Uterus (tissue), 4 donors: ENCODE data around the gene DPP8. TPM values are rescaled to one million over a fixed set of nuclear protein-coding genes. Genes with fewer than 3 reads are reported as not detected.

Experiments used
- DNase-seq, 2 donors: peaks; one replicate each; pipeline ENCODE4 v3.0.0-alpha.2; 2019 to 2020
- H3K27ac ChIP-seq, 2 donors: fragments of 200-600 bp; sonication (generic); 1 replicate in 1 of 2; 2 replicates in 1 of 2; pipeline ENCODE4 v1.5.1; 2016 to 2018
- H3K27me3 ChIP-seq, 2 donors: fragments of 200-600 bp; sonication (generic); one replicate each; pipeline ENCODE4 v1.5.1; 2018 to 2019; ENCODE audit warnings: control low read depth in 1 of 2
- H3K36me3 ChIP-seq, 2 donors: fragments of 200-600 bp; sonication (generic); one replicate each; pipeline ENCODE4 v1.5.1; 2019; ENCODE audit warnings: control low read depth in 1 of 2
- H3K4me1 ChIP-seq, 2 donors: fragments of 200-600 bp; sonication (generic); one replicate each; pipeline ENCODE4 v1.5.1; 2018 to 2019; ENCODE audit warnings: control low read depth in 1 of 2
- H3K4me3 ChIP-seq, 2 donors: fragments of 200-600 bp; sonication (generic); 1 replicate in 1 of 2; 2 replicates in 1 of 2; pipeline ENCODE4 v1.5.1; 2018 to 2019; ENCODE audit warnings: mild to moderate bottlenecking in 1 of 2
- H3K9me3 ChIP-seq, 2 donors: fragments of 200-600 bp; sonication (generic); one replicate each; pipeline ENCODE4 v1.5.1; 2019; ENCODE audit warnings: control low read depth in 1 of 2
- POLR2A ChIP-seq, 2 donors: fragments of 450-650 bp; IDR thresholded peaks; one replicate each; pipeline ENCODE4 v1.6.1; 2016; ENCODE audit warnings: antibody characterized with exemption in 2 of 2, mild to moderate bottlenecking in 1 of 2, moderate library complexity in 1 of 2
- intact Hi-C: fragments of 100-400 bp; cut with DNase I; formaldehyde crosslinking; loops from one replicate; pipeline ENCODE4 v1.15.1; 2023; ENCODE audit warnings: low total_unique reads
- small RNA-seq: library from RNA; depleted of rRNA; stranded (forward); fragments of <200 nt; gene quantifications from one replicate; pipeline ENCODE3, GENCODE V24; 2016
- total RNA-seq, 4 donors: library from RNA; depleted of rRNA in 3 of 4; stranded (reverse); fragments of >200 nt in 3 of 4; gene quantifications; one replicate each; pipeline versions ENCODE4 v1.1.0 to v1.2.4, GENCODE V29; 2014 to 2023
- TF ChIP-seq, protein P1 (sequence below), 4 experiments: fragments of 200-600 bp in 2 of 4; fragments of 450-650 bp in 2 of 4; sonication (generic) in 2 of 4; IDR thresholded peaks; one replicate each; pipeline ENCODE4 v1.5.1; 2016 to 2019; ENCODE audit warnings: antibody characterized with exemption in 4 of 4, mild to moderate bottlenecking in 2 of 4, moderate library complexity in 1 of 4
- donor health status: DM: yes; HTN: yes; CAD: no.

DPP8 gene
- total RNA-seq, 4 donors from 2014 or later: 19.4 to 76.1 (median 36.8) TPM

GRCh38 chr15:65395567-65396202 is 121.8 kb downstream of the DPP8 start:
- DNase-seq: no peak
- intact Hi-C loops: no loop called here
- no peak for TF ChIP-seq POLR2A (IDR thresholded peaks at IDR 0.05)
- TF ChIP-seq, protein P1, sequence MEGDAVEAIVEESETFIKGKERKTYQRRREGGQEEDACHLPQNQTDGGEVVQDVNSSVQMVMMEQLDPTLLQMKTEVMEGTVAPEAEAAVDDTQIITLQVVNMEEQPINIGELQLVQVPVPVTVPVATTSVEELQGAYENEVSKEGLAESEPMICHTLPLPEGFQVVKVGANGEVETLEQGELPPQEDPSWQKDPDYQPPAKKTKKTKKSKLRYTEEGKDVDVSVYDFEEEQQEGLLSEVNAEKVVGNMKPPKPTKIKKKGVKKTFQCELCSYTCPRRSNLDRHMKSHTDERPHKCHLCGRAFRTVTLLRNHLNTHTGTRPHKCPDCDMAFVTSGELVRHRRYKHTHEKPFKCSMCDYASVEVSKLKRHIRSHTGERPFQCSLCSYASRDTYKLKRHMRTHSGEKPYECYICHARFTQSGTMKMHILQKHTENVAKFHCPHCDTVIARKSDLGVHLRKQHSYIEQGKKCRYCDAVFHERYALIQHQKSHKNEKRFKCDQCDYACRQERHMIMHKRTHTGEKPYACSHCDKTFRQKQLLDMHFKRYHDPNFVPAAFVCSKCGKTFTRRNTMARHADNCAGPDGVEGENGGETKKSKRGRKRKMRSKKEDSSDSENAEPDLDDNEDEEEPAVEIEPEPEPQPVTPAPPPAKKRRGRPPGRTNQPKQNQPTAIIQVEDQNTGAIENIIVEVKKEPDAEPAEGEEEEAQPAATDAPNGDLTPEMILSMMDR (IDR thresholded peaks at IDR 0.05): no peak
- Histone ChIP-seq H3K27me3 (no peaks in the 10 kb centered on the region), H3K9me3 (no peaks in the 10 kb centered on the region), H3K27ac (no peak overlapping the region), H3K4me1 (no peaks in the 10 kb centered on the region), H3K36me3 (no peaks in the 10 kb centered on the region), H3K4me3 (no peak overlapping the region)

DNA sequence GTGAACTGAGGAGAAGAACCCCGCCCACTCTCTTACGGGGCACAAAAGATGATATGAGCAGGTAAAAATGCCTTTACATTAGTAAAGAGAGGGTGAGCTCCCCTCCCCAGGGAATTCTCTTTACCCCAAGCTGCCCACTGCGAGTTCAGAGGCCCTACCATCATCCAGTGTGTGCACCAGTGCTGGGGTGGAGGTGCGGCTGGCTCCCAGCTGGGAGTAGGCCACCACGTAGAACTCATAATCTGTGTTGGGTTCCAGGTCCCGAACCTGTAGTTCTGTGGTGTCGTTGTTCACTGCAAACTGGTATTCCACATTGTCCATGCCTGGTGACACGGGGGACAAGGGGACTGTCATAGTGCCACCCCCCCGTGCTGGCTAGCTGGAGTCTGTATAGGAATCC is 122.6 kb downstream of the DPP8 start:
- no peaks in the 10 kb centered on the region for H3K27me3 ChIP-seq
- no peak overlapping the region for H3K27ac ChIP-seq

GRCh38 chr15:65394280-65394789 is 123.2 kb downstream of the DPP8 start:
- no peak for DNase-seq
- H3K27me3 ChIP-seq: no peaks in the 10 kb centered on the region
- TF ChIP-seq, protein P1 (IDR thresholded peaks at IDR 0.05): no peak

More for the DNA sequence above, 122.6 kb downstream of the DPP8 start:
- no peak for TF ChIP-seq POLR2A (IDR thresholded peaks at IDR 0.05)
- TF ChIP-seq, protein P1 (IDR thresholded peaks at IDR 0.05): no peak
- DNase-seq: no peak
- Histone ChIP-seq H3K36me3 (no peaks in the 10 kb centered on the region), H3K4me3 (no peak overlapping the region), H3K4me1 (no peaks in the 10 kb centered on the region), H3K9me3 (no peaks in the 10 kb centered on the region)
- intact Hi-C loops: no loop called here

GRCh38 chr15:65393557-65393956 is 123.9 kb downstream of the DPP8 start:
- no peak overlapping the region for H3K4me3 ChIP-seq
- TF ChIP-seq, protein P1 (IDR thresholded peaks at IDR 0.05): no peak
- TF ChIP-seq POLR2A (IDR thresholded peaks at IDR 0.05): no peak
- no peak for DNase-seq
- no peaks in the 10 kb centered on the region for H3K36me3 ChIP-seq
- intact Hi-C loops: no loop called here
- H3K4me1 ChIP-seq: no peaks in the 10 kb centered on the region
- H3K9me3 ChIP-seq: no peaks in the 10 kb centered on the region
- no peaks in the 10 kb centered on the region for H3K27me3 ChIP-seq
- H3K27ac ChIP-seq: no peak overlapping the region

More at GRCh38 chr15:65394280-65394789, 123.2 kb downstream of the DPP8 start:
- intact Hi-C loops: no loop called here
- H3K27ac ChIP-seq: no peak overlapping the region
- no peaks in the 10 kb centered on the region for H3K36me3 ChIP-seq
- H3K9me3 ChIP-seq: no peaks in the 10 kb centered on the region
- H3K4me1 ChIP-seq: no peaks in the 10 kb centered on the region
- no peak overlapping the region for H3K4me3 ChIP-seq

GRCh38 chr15:65393091-65393490 is 124.4 kb downstream of the DPP8 start:
- DNase-seq: no peak

More at GRCh38 chr15:65393091-65393490, 124.4 kb downstream of the DPP8 start:
- TF ChIP-seq POLR2A (IDR thresholded peaks at IDR 0.05): no peak
- TF ChIP-seq, protein P1 (IDR thresholded peaks at IDR 0.05): no peak
- no peak overlapping the region for H3K27ac ChIP-seq
- no peak overlapping the region for H3K4me3 ChIP-seq
- intact Hi-C loops: no loop called here
- H3K9me3 ChIP-seq: no peaks in the 10 kb centered on the region
- no peaks in the 10 kb centered on the region for H3K27me3 ChIP-seq
- no peaks in the 10 kb centered on the region for H3K4me1 ChIP-seq
- H3K36me3 ChIP-seq: no peaks in the 10 kb centered on the region

Small RNA genes within 50 kb of the gene (small RNA-seq; reads per million reads assigned to genes)
- not detected for gene AC105129.1
- gene RF00019: not detected
- not detected for gene RNU6-19P

Other genes with a start within 250 kb of the DPP8 start
- gene PARP16, start 230.8 kb downstream of the DPP8 start, total RNA-seq: 10 to 100 TPM in 1 of 4 donors, 1 to 10 TPM in 3; 2.3 to 14.7 (median 6.5) TPM
- not detected for gene RNU5A-1, start 221.6 kb downstream of the DPP8 start, total RNA-seq
- 10 to 100 TPM in 1 of 4 donors, not detected in 3; 34.0 TPM for gene RNU5B-1, start 213.0 kb downstream of the DPP8 start, total RNA-seq
- 1 to 10 TPM in 1 of 4 donors, under 1 TPM in 1, not detected in 2; 0.82 to 5.5 TPM for gene IGDCC3, start 139.7 kb downstream of the DPP8 start, total RNA-seq
- gene IGDCC4, start 94.7 kb downstream of the DPP8 start, total RNA-seq: 10 to 100 TPM in 1 of 4 donors, 1 to 10 TPM in 2, under 1 TPM in 1; 0.26 to 31.3 (median 4.4) TPM
- 100 to 1,000 TPM in 1 of 4 donors, 10 to 100 TPM in 3; 20.2 to 144 (median 34.6) TPM for gene HACD3, start 12.8 kb upstream of the DPP8 start, total RNA-seq
- 10 to 100 TPM; 15.9 to 48.2 (median 28.5) TPM for gene INTS14, start 93.4 kb upstream of the DPP8 start, total RNA-seq
- 10 to 100 TPM in 2 of 4 donors, 1 to 10 TPM in 2; 2.0 to 12.3 (median 8.8) TPM for gene SLC24A1, start 104.2 kb upstream of the DPP8 start, total RNA-seq